Lung (tissue), 12 donors: ENCODE data around the gene ELF5. TPM values are rescaled to one million over a fixed set of nuclear protein-coding genes. Genes with fewer than 3 reads are reported as not detected.

ENCODE experiments used
- ATAC-seq: fragments of 200-7000 bp; cut with Tn5 transposase; one replicate; pipeline ENCODE4 v1.9.1; 2020; ENCODE audit warnings: moderate number of reproducible peaks; ENCODE audit not compliant: insufficient read depth, low FRiP score
- DNase-seq, 3 donors: peaks; one replicate each; pipeline ENCODE4 v3.0.0-alpha.2; 2013 to 2017
- H3K27ac ChIP-seq, 2 donors: one replicate each; pipeline ENCODE4 v1.5.1; 2013; ENCODE audit warnings: mild to moderate bottlenecking in 2 of 2, moderate library complexity in 2 of 2, control low read depth in 1 of 2, inconsistent platforms in 1 of 2, low read depth in 1 of 2, low read length in 1 of 2
- H3K27me3 ChIP-seq, 3 donors: one replicate each; pipeline ENCODE4 v1.5.1; 2013; ENCODE audit warnings: low read length in 2 of 3; ENCODE audit not compliant: control insufficient read depth in 3 of 3, insufficient read depth in 3 of 3
- H3K36me3 ChIP-seq, 4 donors: one replicate each; pipeline ENCODE4 v1.5.1; 2013; ENCODE audit warnings: low read length in 4 of 4, mild to moderate bottlenecking in 1 of 4, moderate library complexity in 1 of 4; ENCODE audit not compliant: control insufficient read depth in 4 of 4, insufficient read depth in 4 of 4
- H3K4me1 ChIP-seq, 5 donors: one replicate each; pipeline ENCODE4 v1.5.1; 2013; ENCODE audit warnings: low read length in 5 of 5, mild to moderate bottlenecking in 2 of 5, moderate library complexity in 1 of 5; ENCODE audit not compliant: control insufficient read depth in 5 of 5, insufficient read depth in 5 of 5
- H3K4me3 ChIP-seq: one replicate; pipeline ENCODE4 v1.5.1; 2013; ENCODE audit warnings: mild to moderate bottlenecking, control low read depth, moderate library complexity
- H3K9ac ChIP-seq, 2 donors: one replicate each; pipeline ENCODE4 v1.5.1; 2013; ENCODE audit warnings: low read length in 2 of 2, control low read depth in 1 of 2; ENCODE audit not compliant: insufficient read depth in 1 of 2
- H3K9me3 ChIP-seq, 4 donors: one replicate each; pipeline ENCODE4 v1.5.1; 2013; ENCODE audit warnings: low read length in 3 of 4, mild to moderate bottlenecking in 1 of 4, moderate library complexity in 1 of 4; ENCODE audit not compliant: control insufficient read depth in 4 of 4, insufficient read depth in 3 of 4
- CTCF ChIP-seq: IDR thresholded peaks from 2 replicates; pipeline ENCODE4 v1.5.1; 2012; ENCODE audit warnings: mild to moderate bottlenecking; ENCODE audit errors: control extremely low read depth, extremely low read depth
- WGBS, 2 donors: extraction: QIAGEN DNeasy Blood & Tissue Kit; methylation state at CpG; one replicate each; pipeline ENCODE4 v1.1.7; 2013; 5-methylcytosine and 5-hydroxymethylcytosine counted together
- polyA plus RNA-seq, 2 donors: library from polyadenylated mRNA; stranded (reverse); fragments of 200-250 nt; gene quantifications; one replicate each; pipeline ENCODE4 v1.2.1, GENCODE V29; 2013
- total RNA-seq, 2 donors: library from RNA; depleted of rRNA in 1 of 2; stranded (reverse); fragments of >200 nt in 1 of 2; gene quantifications; one replicate each; pipeline ENCODE4 v1.2.1, GENCODE V29; 2014 to 2021
- donor health status: control.
- donor health status: control.
- donor health status: Bipolar disorder and iron deficiency.
- donor health status: healthy.
- donor health status: DM: yes; HTN: yes; CAD: no.

ELF5 gene
- total and polyA plus RNA-seq, 4 donors: 1.4 to 24.6 (median 7.2) TPM

DNA sequence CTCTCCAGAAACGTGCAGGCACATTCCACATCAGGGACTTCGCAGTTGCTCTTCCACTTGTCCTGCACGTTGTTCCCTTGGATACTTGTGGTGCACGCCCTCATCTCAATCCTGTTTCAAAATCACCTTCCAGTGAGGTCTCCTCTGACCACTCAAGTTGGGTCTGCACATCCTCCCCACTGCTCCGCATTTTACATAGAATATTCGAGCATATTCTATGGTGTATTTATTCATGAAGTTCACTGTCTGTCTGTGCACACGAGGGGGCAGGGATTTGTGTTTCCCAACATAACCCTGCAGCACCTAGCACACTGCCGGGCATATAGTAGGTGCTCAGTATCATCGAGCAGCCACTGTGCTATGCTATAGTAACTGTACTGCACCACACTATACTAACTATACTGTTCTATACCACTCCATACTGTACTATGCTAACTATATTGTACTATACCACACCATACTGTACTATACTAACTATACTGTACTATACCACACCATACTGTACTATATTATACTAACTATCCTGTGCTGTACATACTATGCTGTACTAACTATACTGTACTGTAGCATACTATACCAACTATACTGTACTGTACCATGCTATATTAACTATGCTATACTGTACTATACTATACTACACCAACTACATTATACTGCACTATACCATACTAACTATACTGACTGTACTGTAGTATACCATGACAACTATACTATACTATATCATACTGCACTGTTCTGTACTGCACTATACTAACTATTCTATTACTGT, 30.3 kb downstream of the ELF5 start:
- Histone ChIP-seq H3K9ac (no peak overlapping the region), H3K36me3 (no peaks in the 10 kb centered on the region), H3K9me3 (no peaks in the 10 kb centered on the region), H3K4me1 (no peaks in the 10 kb centered on the region), H3K4me3 (no peak overlapping the region), H3K27me3 (no peaks in the 10 kb centered on the region), H3K27ac (no peak overlapping the region)
- 82 to 87% methylated on average over 9 of the region's 9 CpGs for WGBS, 2 donors
- ATAC-seq: no peak
- no peak for TF ChIP-seq CTCF
- no peak for DNase-seq

DNA sequence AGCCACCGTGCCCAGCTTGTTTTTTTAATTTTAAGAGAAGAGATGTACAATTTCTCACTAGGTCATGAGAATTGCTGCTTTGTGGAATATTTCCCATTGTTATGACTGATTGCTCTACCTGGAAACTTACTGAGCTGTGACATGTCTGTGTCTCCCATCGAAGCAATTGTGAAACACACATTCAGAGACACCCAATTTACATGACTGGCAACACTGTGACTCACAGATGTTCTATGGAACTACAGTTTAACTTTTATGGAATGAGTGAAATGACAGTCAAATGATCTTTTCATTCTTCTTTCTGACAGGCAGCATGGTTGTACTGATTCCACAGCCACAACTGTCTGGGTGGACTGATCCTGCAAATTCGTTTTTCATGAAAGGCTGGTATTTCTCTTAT, 32.3 kb downstream of the ELF5 start:
- no peaks in the 10 kb centered on the region for H3K27me3 ChIP-seq
- ATAC-seq (no peak), DNase-seq (no peak)
- WGBS, 2 donors: 76 to 78% methylated on average over 3 of the region's 3 CpGs
- H3K27ac ChIP-seq: no peak overlapping the region
- no peaks in the 10 kb centered on the region for H3K36me3 ChIP-seq
- no peak for TF ChIP-seq CTCF
- no peak overlapping the region for H3K4me3 ChIP-seq
- no peak overlapping the region for H3K9ac ChIP-seq
- no peaks in the 10 kb centered on the region for H3K9me3 ChIP-seq
- no peaks in the 10 kb centered on the region for H3K4me1 ChIP-seq

GRCh38 chr11:34480314-34480713, 33.3 kb downstream of the ELF5 start:
- DNase-seq: no peak
- Histone ChIP-seq H3K9me3 (no peaks in the 10 kb centered on the region), H3K4me3 (no peak overlapping the region), H3K4me1 (peaks cover 0 to 1% (median 0%) of the 10 kb centered on the region in 5 donors), H3K9ac (no peak overlapping the region), H3K27ac (no peak overlapping the region), H3K36me3 (no peaks in the 10 kb centered on the region), H3K27me3 (no peaks in the 10 kb centered on the region)
- WGBS, 2 donors: 47 to 68% methylated on average over 3 of the region's 3 CpGs
- no peak for ATAC-seq
- no peak for TF ChIP-seq CTCF
